ENCODE measurements around the gene DDIT3.

Gene DDIT3

DNA sequence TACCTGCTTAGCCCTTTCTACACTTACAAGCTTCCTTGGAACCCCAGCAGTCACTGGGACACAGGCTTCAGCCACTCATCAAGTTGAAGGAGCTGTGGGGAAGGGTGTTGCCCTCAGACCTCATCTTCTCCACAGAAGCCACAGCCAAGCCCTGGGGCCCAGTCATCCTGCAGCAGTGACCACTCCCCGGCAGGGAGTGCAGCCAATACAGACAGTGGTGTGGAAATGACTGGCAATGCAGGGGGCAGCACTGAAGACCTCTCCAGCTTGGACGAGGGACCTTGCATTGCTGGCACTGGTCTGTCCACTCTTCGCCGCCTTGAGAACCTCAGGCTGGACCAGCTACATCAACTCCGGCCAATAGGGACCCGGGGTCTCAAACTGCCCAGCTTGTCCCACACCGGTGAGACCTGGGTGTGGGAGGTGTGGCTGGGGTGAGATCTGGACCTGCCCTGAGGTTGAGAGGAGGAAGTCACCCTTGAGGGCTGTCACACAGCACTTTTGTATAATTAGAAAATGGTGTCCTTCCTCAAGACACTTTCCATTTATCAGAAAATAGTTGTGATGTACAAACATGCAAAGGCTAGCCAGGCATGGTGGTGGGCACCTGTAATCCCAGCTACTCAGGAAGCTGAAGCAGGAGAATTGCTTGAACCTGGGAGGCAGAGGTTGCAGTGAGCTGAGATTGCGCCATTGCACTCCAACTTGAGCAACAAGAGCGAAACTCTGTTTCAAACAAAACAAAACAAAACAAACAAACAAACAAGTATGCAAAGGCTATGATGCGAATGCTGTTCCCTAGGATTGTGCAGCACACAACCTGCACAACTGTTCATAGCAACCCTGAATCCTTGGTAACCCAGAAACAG is 50.8 kb downstream of the DDIT3 start:
- no peak overlapping the region for H3K4me3 ChIP-seq (ENCODE audit: low read depth, low read length)
- DNase-seq = no peak
- H3K27me3 ChIP-seq = peaks cover 98% of the 10 kb centered on the region
- no peaks in the 10 kb centered on the region for H3K9me3 ChIP-seq
- no peaks in the 10 kb centered on the region for H3K4me1 ChIP-seq
- H3K36me3 ChIP-seq = no peaks in the 10 kb centered on the region
- TF ChIP-seq CTCF (IDR thresholded peaks at IDR 0.05; ENCODE audit: low read depth, low read length) = no peak

GRCh38 chr12:57467915-57468314 is 52.4 kb downstream of the DDIT3 start:
- no peaks in the 10 kb centered on the region for H3K36me3 ChIP-seq
- DNase-seq = no peak
- no peaks in the 10 kb centered on the region for H3K9me3 ChIP-seq
- no peak for TF ChIP-seq CTCF (IDR thresholded peaks at IDR 0.05; ENCODE audit: low read depth, low read length)
- H3K4me3 ChIP-seq (ENCODE audit: low read depth, low read length) = no peak overlapping the region
- H3K4me1 ChIP-seq = no peaks in the 10 kb centered on the region
- peaks cover 92% of the 10 kb centered on the region for H3K27me3 ChIP-seq

GRCh38 chr12:57467212-57467874 is 53.0 kb downstream of the DDIT3 start:
- no peak for DNase-seq
- no peaks in the 10 kb centered on the region for H3K36me3 ChIP-seq
- peaks cover 87% of the 10 kb centered on the region for H3K27me3 ChIP-seq
- no peak for TF ChIP-seq CTCF (IDR thresholded peaks at IDR 0.05; ENCODE audit: low read depth, low read length)
- H3K9me3 ChIP-seq = no peaks in the 10 kb centered on the region
- no peaks in the 10 kb centered on the region for H3K4me1 ChIP-seq
- no peak overlapping the region for H3K4me3 ChIP-seq (ENCODE audit: low read depth, low read length)

Measured in BE2C (cell line).